Measurements from ENCODE around the gene FAM131A.

The FAM131A gene

GRCh38 chr3:184354754-184355153 is 17.4 kb downstream of the FAM131A start:
- no peaks in the 10 kb centered on the region for H3K9me3 ChIP-seq (ENCODE audit: control insufficient read depth in 5 of 5, low read length in 5 of 5)
- H3K4me3 ChIP-seq (ENCODE audit: low read depth in 1 of 5, low read length in 5 of 5), result no peak overlapping the region
- H3K27ac ChIP-seq (ENCODE audit: low read depth, low read length), result no peak overlapping the region
- H3K9ac ChIP-seq (ENCODE audit: low read length in 5 of 5), result no peak overlapping the region
- peaks cover 0 to 2% (median 0%) of the 10 kb centered on the region in 5 donors for H3K4me1 ChIP-seq (ENCODE audit: control insufficient read depth in 5 of 5, insufficient read depth in 5 of 5, low read length in 5 of 5)
- no peaks in the 10 kb centered on the region for H3K27me3 ChIP-seq (ENCODE audit: control insufficient read depth in 5 of 5, insufficient read depth in 4 of 5, low read length in 5 of 5)
- H3K36me3 ChIP-seq (ENCODE audit: control insufficient read depth in 5 of 5, insufficient read depth in 5 of 5, low read length in 5 of 5), result peaks cover 0 to 17% (median 15%) of the 10 kb centered on the region in 5 donors

GRCh38 chr3:184355261-184356040 is 18.1 kb downstream of the FAM131A start:
- peaks cover 0 to 17% (median 15%) of the 10 kb centered on the region in 5 donors for H3K36me3 ChIP-seq (ENCODE audit: control insufficient read depth in 5 of 5, insufficient read depth in 5 of 5, low read length in 5 of 5)

GRCh38 chr3:184357248-184358123 is 20.1 kb downstream of the FAM131A start:
- Histone ChIP-seq H3K27ac (ENCODE audit: low read depth, low read length) (no peak overlapping the region), H3K9me3 (ENCODE audit: control insufficient read depth in 5 of 5, low read length in 5 of 5) (no peaks in the 10 kb centered on the region), H3K27me3 (ENCODE audit: control insufficient read depth in 5 of 5, insufficient read depth in 4 of 5, low read length in 5 of 5) (no peaks in the 10 kb centered on the region), H3K4me1 (ENCODE audit: control insufficient read depth in 5 of 5, insufficient read depth in 5 of 5, low read length in 5 of 5) (peaks cover 4 to 23% (median 18%) of the 10 kb centered on the region in 5 donors), H3K36me3 (ENCODE audit: control insufficient read depth in 5 of 5, insufficient read depth in 5 of 5, low read length in 5 of 5) (peaks cover 0 to 17% (median 15%) of the 10 kb centered on the region in 5 donors), H3K4me3 (ENCODE audit: low read depth in 1 of 5, low read length in 5 of 5) (no peak overlapping the region), H3K9ac (ENCODE audit: low read length in 5 of 5) (no peak overlapping the region)

More at GRCh38 chr3:184355261-184356040, 18.1 kb downstream of the FAM131A start:
- Histone ChIP-seq H3K9me3 (ENCODE audit: control insufficient read depth in 5 of 5, low read length in 5 of 5) (no peaks in the 10 kb centered on the region), H3K27me3 (ENCODE audit: control insufficient read depth in 5 of 5, insufficient read depth in 4 of 5, low read length in 5 of 5) (no peaks in the 10 kb centered on the region), H3K4me3 (ENCODE audit: low read depth in 1 of 5, low read length in 5 of 5) (no peak overlapping the region), H3K4me1 (ENCODE audit: control insufficient read depth in 5 of 5, insufficient read depth in 5 of 5, low read length in 5 of 5) (peaks cover 0 to 6% (median under 1%) of the 10 kb centered on the region in 5 donors), H3K27ac (ENCODE audit: low read depth, low read length) (no peak overlapping the region), H3K9ac (ENCODE audit: low read length in 5 of 5) (peak overlapping the region in 1 of 5 donors; percentile 35)

GRCh38 chr3:184358124-184358767 is 20.8 kb downstream of the FAM131A start:
- no peak overlapping the region for H3K4me3 ChIP-seq (ENCODE audit: low read depth in 1 of 5, low read length in 5 of 5)
- peaks cover 4 to 30% (median 19%) of the 10 kb centered on the region in 5 donors for H3K4me1 ChIP-seq (ENCODE audit: control insufficient read depth in 5 of 5, insufficient read depth in 5 of 5, low read length in 5 of 5)
- H3K9me3 ChIP-seq (ENCODE audit: control insufficient read depth in 5 of 5, low read length in 5 of 5), result no peaks in the 10 kb centered on the region
- no peak overlapping the region for H3K9ac ChIP-seq (ENCODE audit: low read length in 5 of 5)
- H3K36me3 ChIP-seq (ENCODE audit: control insufficient read depth in 5 of 5, insufficient read depth in 5 of 5, low read length in 5 of 5), result peaks cover 0 to 15% (median 12%) of the 10 kb centered on the region in 5 donors
- H3K27me3 ChIP-seq (ENCODE audit: control insufficient read depth in 5 of 5, insufficient read depth in 4 of 5, low read length in 5 of 5), result no peaks in the 10 kb centered on the region
- no peak overlapping the region for H3K27ac ChIP-seq (ENCODE audit: low read depth, low read length)

GRCh38 chr3:184358921-184359350 is 21.5 kb downstream of the FAM131A start:
- no peak overlapping the region for H3K27ac ChIP-seq (ENCODE audit: low read depth, low read length)
- peaks cover 0 to 15% (median 12%) of the 10 kb centered on the region in 5 donors for H3K36me3 ChIP-seq (ENCODE audit: control insufficient read depth in 5 of 5, insufficient read depth in 5 of 5, low read length in 5 of 5)
- H3K4me3 ChIP-seq (ENCODE audit: low read depth in 1 of 5, low read length in 5 of 5), result no peak overlapping the region
- no peaks in the 10 kb centered on the region for H3K9me3 ChIP-seq (ENCODE audit: control insufficient read depth in 5 of 5, low read length in 5 of 5)
- H3K4me1 ChIP-seq (ENCODE audit: control insufficient read depth in 5 of 5, insufficient read depth in 5 of 5, low read length in 5 of 5), result peaks cover 4 to 37% (median 25%) of the 10 kb centered on the region in 5 donors
- H3K27me3 ChIP-seq (ENCODE audit: control insufficient read depth in 5 of 5, insufficient read depth in 4 of 5, low read length in 5 of 5), result no peaks in the 10 kb centered on the region
- peak overlapping the region in 1 of 5 donors; percentile 8 for H3K9ac ChIP-seq (ENCODE audit: low read length in 5 of 5)

GRCh38 chr3:184359610-184360009 is 22.2 kb downstream of the FAM131A start:
- Histone ChIP-seq H3K9ac (ENCODE audit: low read length in 5 of 5) (no peak overlapping the region), H3K9me3 (ENCODE audit: control insufficient read depth in 5 of 5, low read length in 5 of 5) (no peaks in the 10 kb centered on the region), H3K27ac (ENCODE audit: low read depth, low read length) (no peak overlapping the region), H3K36me3 (ENCODE audit: control insufficient read depth in 5 of 5, insufficient read depth in 5 of 5, low read length in 5 of 5) (peaks cover 0 to 15% (median 12%) of the 10 kb centered on the region in 5 donors), H3K4me3 (ENCODE audit: low read depth in 1 of 5, low read length in 5 of 5) (no peak overlapping the region), H3K27me3 (ENCODE audit: control insufficient read depth in 5 of 5, insufficient read depth in 4 of 5, low read length in 5 of 5) (no peaks in the 10 kb centered on the region), H3K4me1 (ENCODE audit: control insufficient read depth in 5 of 5, insufficient read depth in 5 of 5, low read length in 5 of 5) (peaks cover 4 to 41% (median 32%) of the 10 kb centered on the region in 5 donors)

GRCh38 chr3:184360070-184360928 is 22.9 kb downstream of the FAM131A start:
- Histone ChIP-seq H3K27me3 (ENCODE audit: control insufficient read depth in 5 of 5, insufficient read depth in 4 of 5, low read length in 5 of 5) (no peaks in the 10 kb centered on the region), H3K9ac (ENCODE audit: low read length in 5 of 5) (peak overlapping the region in 2 of 5 donors; percentile 54 to 63), H3K9me3 (ENCODE audit: control insufficient read depth in 5 of 5, low read length in 5 of 5) (no peaks in the 10 kb centered on the region), H3K36me3 (ENCODE audit: control insufficient read depth in 5 of 5, insufficient read depth in 5 of 5, low read length in 5 of 5) (peaks cover 4 to 19% (median 12%) of the 10 kb centered on the region in 5 donors), H3K4me1 (ENCODE audit: control insufficient read depth in 5 of 5, insufficient read depth in 5 of 5, low read length in 5 of 5) (peaks cover 4 to 41% (median 33%) of the 10 kb centered on the region in 5 donors), H3K4me3 (ENCODE audit: low read depth in 1 of 5, low read length in 5 of 5) (peak overlapping the region; percentile 71 to 89 (median 83)), H3K27ac (ENCODE audit: low read depth, low read length) (no peak overlapping the region)

- Histone ChIP-seq H3K9ac (ENCODE audit: low read length in 5 of 5) (peak overlapping the region; percentile 54 to 96 (median 75)), H3K9me3 (ENCODE audit: control insufficient read depth in 5 of 5, low read length in 5 of 5) (no peaks in the 10 kb centered on the region), H3K36me3 (ENCODE audit: control insufficient read depth in 5 of 5, insufficient read depth in 5 of 5, low read length in 5 of 5) (peaks cover 4 to 20% (median 12%) of the 10 kb centered on the region in 5 donors), H3K27me3 (ENCODE audit: control insufficient read depth in 5 of 5, insufficient read depth in 4 of 5, low read length in 5 of 5) (no peaks in the 10 kb centered on the region), H3K27ac (ENCODE audit: low read depth, low read length) (peak overlapping the region; percentile 57), H3K4me3 (ENCODE audit: low read depth in 1 of 5, low read length in 5 of 5) (peak overlapping the region; percentile 71 to 89 (median 83)), H3K4me1 (ENCODE audit: control insufficient read depth in 5 of 5, insufficient read depth in 5 of 5, low read length in 5 of 5) (peaks cover 4 to 41% (median 33%) of the 10 kb centered on the region in 5 donors)
These were observed 23.6 kb downstream of the FAM131A start for GRCh38 chr3:184360929-184361531.
